Fibroblast of lung (primary cell): Measurements from ENCODE around the gene COLEC11. TPM values are rescaled to one million over a fixed set of nuclear protein-coding genes. Genes with fewer than 3 reads are reported as not detected.
A peak's percentile ranks its signal among the peaks of the same experiment; 100 is the strongest.

Experiments
- DNase-seq, 2 donors: peaks; one replicate each; pipeline versions ENCODE4 v3.0.0 to v3.0.0-alpha.2; 2010; ENCODE audit warnings: low read depth in 2 of 2
- H2AFZ ChIP-seq: 2 replicates; pipeline ENCODE4 v1.5.1; 2012; ENCODE audit warnings: low read length, control low read depth, inconsistent platforms
- H3K27ac ChIP-seq: 2 replicates; pipeline ENCODE4 v1.5.1; 2011; ENCODE audit warnings: low read length, control low read depth; ENCODE audit not compliant: insufficient read depth
- H3K27me3 ChIP-seq: 2 replicates; pipeline ENCODE4 v1.5.1; 2011; ENCODE audit warnings: mild to moderate bottlenecking, low read length; ENCODE audit not compliant: control insufficient read depth, insufficient read depth
- H3K36me3 ChIP-seq: 2 replicates; pipeline ENCODE4 v1.5.1; 2011; ENCODE audit warnings: low read length; ENCODE audit not compliant: control insufficient read depth, insufficient read depth
- H3K4me1 ChIP-seq: 2 replicates; pipeline ENCODE4 v1.5.1; 2011; ENCODE audit warnings: low read length; ENCODE audit not compliant: control insufficient read depth, insufficient read depth; ENCODE audit errors: extremely low read depth
- H3K4me2 ChIP-seq: 2 replicates; pipeline ENCODE4 v1.5.1; 2011; ENCODE audit warnings: low read length, control low read depth; ENCODE audit not compliant: insufficient read depth; ENCODE audit errors: extremely low read depth
- H3K4me3 ChIP-seq, 4 experiments: fragments of 200-600 bp in 1 of 4; sonication (generic) in 1 of 4; replicated peaks in 1 of 4; 2 replicates each; pipeline ENCODE4 v1.5.1; 2011 to 2016; ENCODE audit warnings: low read length in 4 of 4, low read depth in 3 of 4, mild to moderate bottlenecking in 3 of 4, control low read depth in 2 of 4, inconsistent platforms in 1 of 4, mixed read lengths in 1 of 4; ENCODE audit not compliant: insufficient read depth in 1 of 4; ENCODE audit errors: control extremely low read depth in 1 of 4
- H3K79me2 ChIP-seq: 2 replicates; pipeline ENCODE4 v1.5.1; 2012; ENCODE audit warnings: mild to moderate bottlenecking, low read length, inconsistent platforms; ENCODE audit not compliant: control insufficient read depth, insufficient read depth
- H3K9ac ChIP-seq: 2 replicates; pipeline ENCODE4 v1.5.1; 2011; ENCODE audit warnings: mild to moderate bottlenecking, low read length, control low read depth; ENCODE audit not compliant: insufficient read depth
- H3K9me3 ChIP-seq: 2 replicates; pipeline ENCODE4 v1.5.1; 2012; ENCODE audit warnings: low read depth, low read length; ENCODE audit not compliant: control insufficient read depth, insufficient read depth
- H4K20me1 ChIP-seq: 2 replicates; pipeline ENCODE4 v1.5.1; 2011; ENCODE audit warnings: low read length; ENCODE audit not compliant: control insufficient read depth, insufficient read depth; ENCODE audit errors: extremely low read depth
- CTCF ChIP-seq, 2 donors: IDR thresholded peaks in 1 of 2; conservative IDR thresholded peaks in 1 of 2; 1 replicate in 1 of 2; 2 replicates in 1 of 2; pipeline ENCODE4 v1.5.1; 2011 to 2012; ENCODE audit warnings: low read length in 2 of 2, control low read depth in 1 of 2, inconsistent platforms in 1 of 2, low read depth in 1 of 2, mild to moderate bottlenecking in 1 of 2
- EZH2 ChIP-seq: IDR thresholded peaks from 2 replicates; pipeline ENCODE4 v1.5.1; 2012; ENCODE audit warnings: low read length, control low read depth, mild to moderate bottlenecking; ENCODE audit errors: missing control alignments
- polyA plus RNA-seq, 2 donors: library from polyadenylated mRNA; depleted of rRNA in 1 of 2; stranded (reverse) in 1 of 2; unstranded in 1 of 2; fragments of >200 nt; gene quantifications; 2 replicates each; pipeline ENCODE4 v1.2.1, GENCODE V29; 2011 to 2012; ENCODE audit warnings: missing spikeins in 1 of 2
- total RNA-seq: library from RNA; depleted of rRNA; stranded (reverse); fragments of >200 nt; gene quantifications from 2 replicates; pipeline ENCODE4 v1.2.1, GENCODE V29; 2014

Gene COLEC11
- total and polyA plus RNA-seq, 2 donors (not counting 1 experiment from before 2014, with no cell fraction given) = 0.30 to 0.83 TPM

- DNase-seq = no peak
- TF ChIP-seq CTCF (conservative IDR thresholded peaks at IDR 0.05 in 1 of 2, IDR thresholded peaks at IDR 0.05 in 1 of 2; ENCODE audit: low read depth in 1 of 2, low read length in 2 of 2) = no peak
- TF ChIP-seq EZH2 = no peak
Measured at GRCh38 chr2:3682811-3683210, 87.9 kb downstream of the COLEC11 start.

GRCh38 chr2:3683748-3684454 lies 89.0 kb downstream of the COLEC11 start:
- Histone ChIP-seq H4K20me1 (no peaks in the 10 kb centered on the region), H3K9ac (no peak overlapping the region), H3K9me3 (no peaks in the 10 kb centered on the region), H3K4me2 (no peak overlapping the region), H3K4me1 (no peaks in the 10 kb centered on the region), H3K79me2 (no peaks in the 10 kb centered on the region), H3K27me3 (no peaks in the 10 kb centered on the region), H3K27ac (no peak overlapping the region), H3K4me3 (no peak overlapping the region), H2AFZ (no peak overlapping the region), H3K36me3 (no peaks in the 10 kb centered on the region)
- DNase-seq = peak in 1 of 2 donors; percentile 14
- TF ChIP-seq EZH2 (no peak), CTCF (conservative IDR thresholded peaks at IDR 0.05 in 1 of 2, IDR thresholded peaks at IDR 0.05 in 1 of 2; ENCODE audit: low read depth in 1 of 2, low read length in 2 of 2) (no peak)

More at GRCh38 chr2:3682811-3683210, 87.9 kb downstream of the COLEC11 start:
- Histone ChIP-seq H2AFZ (no peak overlapping the region), H3K4me3 (no peak overlapping the region), H3K36me3 (no peaks in the 10 kb centered on the region), H3K4me1 (no peaks in the 10 kb centered on the region), H3K27me3 (no peaks in the 10 kb centered on the region), H3K9ac (no peak overlapping the region), H3K79me2 (no peaks in the 10 kb centered on the region), H3K27ac (no peak overlapping the region), H4K20me1 (no peaks in the 10 kb centered on the region), H3K4me2 (no peak overlapping the region), H3K9me3 (no peaks in the 10 kb centered on the region)

DNA sequence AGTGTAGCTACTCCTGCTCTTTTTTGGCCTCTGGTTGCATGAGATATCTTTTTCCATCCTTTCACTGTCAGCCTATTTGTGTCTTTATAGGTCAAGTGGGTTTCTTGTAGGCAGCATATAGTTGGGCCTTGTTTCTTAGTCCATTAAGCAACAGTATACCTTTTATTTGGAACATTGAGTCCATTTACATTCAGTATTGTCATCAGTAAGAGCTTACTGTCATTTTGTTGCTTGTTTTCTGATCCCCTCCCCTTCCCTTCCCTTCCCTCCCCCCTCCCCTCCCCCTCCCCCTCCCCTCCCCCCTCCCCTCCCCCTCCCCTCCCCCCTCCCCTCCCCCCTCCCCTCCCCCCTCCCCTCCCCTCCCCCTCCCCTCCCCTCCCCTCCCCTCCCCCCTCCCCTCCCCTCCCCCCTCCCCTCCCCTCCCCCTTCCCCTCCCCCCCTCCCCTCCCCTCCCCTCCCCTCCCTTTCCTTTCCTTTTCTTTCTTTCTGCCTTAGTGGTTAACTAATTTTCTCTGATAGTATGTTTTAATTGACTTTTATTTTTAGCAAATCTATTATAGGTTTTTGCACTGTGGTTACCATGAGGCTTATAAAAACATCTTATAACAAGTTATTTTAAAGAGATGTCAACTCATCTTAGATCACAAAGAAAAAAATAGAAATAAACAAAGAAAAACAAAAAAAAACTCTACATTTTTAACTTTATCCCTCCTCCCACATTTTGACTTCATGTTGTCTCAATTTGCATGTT lies 95.3 kb downstream of the COLEC11 start:
- H3K9me3 ChIP-seq = no peaks in the 10 kb centered on the region
- DNase-seq = no peak
- no peaks in the 10 kb centered on the region for H3K27me3 ChIP-seq
- H3K9ac ChIP-seq = no peak overlapping the region
- H2AFZ ChIP-seq = no peak overlapping the region
- H3K4me1 ChIP-seq = no peaks in the 10 kb centered on the region
- TF ChIP-seq EZH2 (no peak), CTCF (conservative IDR thresholded peaks at IDR 0.05 in 1 of 2, IDR thresholded peaks at IDR 0.05 in 1 of 2; ENCODE audit: low read depth in 1 of 2, low read length in 2 of 2) (no peak)
- H3K36me3 ChIP-seq = no peaks in the 10 kb centered on the region
- H3K27ac ChIP-seq = no peak overlapping the region
- no peak overlapping the region for H3K4me3 ChIP-seq
- H3K79me2 ChIP-seq = no peaks in the 10 kb centered on the region
- H4K20me1 ChIP-seq = no peaks in the 10 kb centered on the region
- no peak overlapping the region for H3K4me2 ChIP-seq
